Measurements from ENCODE around the gene THOC7.
A peak's percentile ranks its signal among the peaks of the same experiment; 100 is the strongest.

THOC7 gene

DNA sequence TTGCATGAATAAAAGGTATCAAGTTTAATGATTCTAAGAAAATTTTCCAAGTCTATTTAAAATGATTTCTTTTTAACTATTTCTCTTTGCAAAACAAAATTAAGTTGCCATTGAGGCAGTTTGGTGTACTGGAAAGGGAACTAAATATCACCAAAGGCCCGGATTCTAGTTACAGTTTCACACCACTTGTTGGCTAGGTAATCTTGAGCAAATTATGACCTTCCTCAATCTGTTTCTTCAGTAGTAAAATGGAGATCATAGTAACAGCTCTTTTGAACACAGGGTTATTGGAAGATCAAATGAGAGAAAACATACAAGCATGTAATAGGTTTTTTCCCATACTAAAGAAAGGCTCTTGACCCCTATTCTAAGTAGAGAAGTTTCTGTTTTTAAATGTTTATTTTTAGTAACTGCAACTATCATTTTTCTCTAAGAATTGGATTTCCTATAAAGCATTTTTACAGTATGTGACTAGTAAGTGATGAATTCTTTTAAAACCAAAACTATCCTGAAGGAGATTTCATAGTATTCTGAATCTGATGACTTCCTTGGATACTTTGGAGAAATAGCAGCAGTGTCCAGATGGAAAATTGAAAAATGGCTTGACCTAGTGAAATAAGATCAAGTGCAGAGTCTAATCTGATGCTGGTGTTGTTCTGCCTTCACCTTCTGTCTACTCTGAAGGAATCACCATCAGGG is 32.9 kb upstream of the THOC7 start:
- H3K36me3 Mint-ChIP-seq (ENCODE audit: low read depth), result peaks cover 48% of the 10 kb centered on the region
- H3K9me3 Mint-ChIP-seq, result no peaks in the 10 kb centered on the region
- intact Hi-C loops (cut with micrococcal nuclease), result no loop called here
- peaks cover 41% of the 10 kb centered on the region for H3K4me1 Mint-ChIP-seq (ENCODE audit: low read depth)
- no peak overlapping the region for H3K4me3 Mint-ChIP-seq
- no peaks in the 10 kb centered on the region for H3K27me3 Mint-ChIP-seq
- no peak overlapping the region for H3K27ac Mint-ChIP-seq

DNA sequence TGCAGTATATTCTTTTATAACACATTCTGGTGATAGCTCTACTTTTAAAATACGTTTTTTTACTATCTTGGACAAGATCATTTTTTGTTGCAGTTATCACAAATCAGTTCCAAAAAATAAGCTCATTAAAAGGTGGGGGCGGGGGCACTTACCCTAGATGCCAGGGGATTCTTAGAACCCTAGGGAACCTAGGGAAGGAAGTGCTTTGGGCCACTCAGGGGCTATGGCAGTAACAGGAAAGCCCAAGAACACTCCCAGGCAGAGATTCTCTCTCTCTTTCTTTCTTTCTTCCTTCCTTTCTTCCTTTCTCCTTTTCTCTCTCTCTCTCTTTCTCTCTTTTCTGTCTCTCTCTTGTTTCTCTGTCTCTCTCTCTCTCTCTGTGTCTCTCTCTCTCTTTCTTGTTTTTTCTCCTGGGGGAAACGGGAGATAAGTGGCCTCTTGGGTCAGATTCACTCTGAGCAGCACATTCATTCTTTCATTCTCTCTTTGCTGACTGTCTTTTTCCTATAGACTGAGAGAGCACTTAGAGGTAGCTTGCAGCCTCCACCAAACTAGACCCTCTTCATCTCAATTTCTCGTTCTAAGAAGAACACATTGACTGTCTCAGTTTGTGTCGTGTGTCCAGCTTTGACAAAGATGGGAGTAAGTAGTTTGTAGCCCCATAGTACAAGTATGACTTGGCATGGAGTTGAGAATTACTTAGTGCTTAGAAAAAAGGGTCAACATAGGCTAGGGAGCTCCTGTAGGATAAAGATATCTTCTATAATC is 32.0 kb upstream of the THOC7 start:
- Mint-ChIP-seq H3K4me3 (no peak overlapping the region), H3K27me3 (no peaks in the 10 kb centered on the region), H3K27ac (peak overlapping the region; percentile 11), H3K36me3 (ENCODE audit: low read depth) (peaks cover 44% of the 10 kb centered on the region), H3K4me1 (ENCODE audit: low read depth) (peaks cover 34% of the 10 kb centered on the region), H3K9me3 (no peaks in the 10 kb centered on the region)
- intact Hi-C loops (cut with micrococcal nuclease), result no loop called here

DNA sequence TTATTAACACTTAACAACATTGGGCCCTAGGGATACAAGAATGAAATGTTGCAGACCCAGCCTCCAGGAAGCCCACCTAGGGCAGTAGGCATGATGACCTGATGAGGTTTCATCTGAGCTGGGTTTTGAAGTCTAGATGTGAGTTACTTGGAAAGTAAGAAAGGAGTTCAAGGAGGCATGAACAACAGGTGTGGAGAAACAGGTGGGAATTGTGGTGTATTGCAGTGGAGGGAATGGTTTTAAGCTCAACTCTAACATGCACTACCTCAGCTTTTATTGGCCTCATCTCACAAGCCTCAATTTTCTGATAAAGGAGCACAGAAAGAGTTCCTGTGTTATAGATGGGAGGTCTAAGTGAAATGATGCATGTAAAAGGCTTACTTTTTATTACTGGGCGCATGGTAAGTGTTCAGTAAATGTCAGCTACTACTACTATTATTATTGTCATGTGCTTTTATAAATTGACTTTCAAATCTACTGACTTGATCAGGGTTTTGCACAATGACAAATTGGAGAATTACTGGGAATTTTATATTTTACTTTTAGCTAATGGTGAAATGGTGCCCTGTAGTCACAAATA is 29.3 kb upstream of the THOC7 start:
- H3K36me3 Mint-ChIP-seq (ENCODE audit: low read depth), result peaks cover 19% of the 10 kb centered on the region
- peaks cover 24% of the 10 kb centered on the region for H3K4me1 Mint-ChIP-seq (ENCODE audit: low read depth)
- no peak overlapping the region for H3K4me3 Mint-ChIP-seq
- no peaks in the 10 kb centered on the region for H3K27me3 Mint-ChIP-seq
- no peaks in the 10 kb centered on the region for H3K9me3 Mint-ChIP-seq
- no peak overlapping the region for H3K27ac Mint-ChIP-seq
- intact Hi-C loops (cut with micrococcal nuclease), result no loop called here

DNA sequence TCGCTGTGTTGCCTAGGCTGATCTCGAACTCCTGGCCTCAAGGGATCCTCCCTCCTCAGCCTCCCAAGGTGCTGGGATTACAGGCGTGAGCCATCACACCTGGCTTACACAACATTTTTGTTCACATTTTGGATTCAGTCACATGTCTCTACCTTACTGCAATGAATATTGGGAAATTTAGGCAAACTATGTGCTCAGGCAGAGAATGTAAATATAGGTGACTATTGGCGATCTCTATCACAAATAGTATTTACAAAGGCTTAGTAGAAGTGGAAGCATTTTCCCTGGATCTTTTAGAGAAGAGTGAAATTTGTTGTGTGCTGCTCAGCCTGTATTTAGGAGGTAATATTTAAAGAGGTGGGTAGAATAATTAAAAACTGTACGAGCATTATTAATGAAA is 27.9 kb upstream of the THOC7 start:
- H3K27ac Mint-ChIP-seq, result no peak overlapping the region
- H3K9me3 Mint-ChIP-seq, result no peaks in the 10 kb centered on the region
- H3K4me1 Mint-ChIP-seq (ENCODE audit: low read depth), result peaks cover 24% of the 10 kb centered on the region
- peaks cover 14% of the 10 kb centered on the region for H3K36me3 Mint-ChIP-seq (ENCODE audit: low read depth)
- intact Hi-C loops (cut with micrococcal nuclease), result no loop called here
- no peak overlapping the region for H3K4me3 Mint-ChIP-seq
- no peaks in the 10 kb centered on the region for H3K27me3 Mint-ChIP-seq

- Mint-ChIP-seq H3K4me3 (no peak overlapping the region), H3K27ac (no peak overlapping the region), H3K27me3 (no peaks in the 10 kb centered on the region), H3K9me3 (no peaks in the 10 kb centered on the region), H3K4me1 (ENCODE audit: low read depth) (peaks cover 7% of the 10 kb centered on the region), H3K36me3 (ENCODE audit: low read depth) (peaks cover 17% of the 10 kb centered on the region)
- intact Hi-C loops (cut with micrococcal nuclease), result no loop called here
Observed at GRCh38 chr3:63886858-63887257, 23.3 kb upstream of the THOC7 start.

GRCh38 chr3:63880653-63881052 is 17.0 kb upstream of the THOC7 start:
- Mint-ChIP-seq H3K4me1 (ENCODE audit: low read depth) (peaks cover 9% of the 10 kb centered on the region), H3K27ac (peak overlapping the region; percentile 3), H3K27me3 (no peaks in the 10 kb centered on the region), H3K36me3 (ENCODE audit: low read depth) (peaks cover 9% of the 10 kb centered on the region), H3K9me3 (no peaks in the 10 kb centered on the region), H3K4me3 (no peak overlapping the region)
- intact Hi-C loops (cut with micrococcal nuclease), result no loop called here

- no peak overlapping the region for H3K4me3 Mint-ChIP-seq
- H3K9me3 Mint-ChIP-seq, result no peaks in the 10 kb centered on the region
- intact Hi-C loops (cut with micrococcal nuclease), result no loop called here
- no peak overlapping the region for H3K27ac Mint-ChIP-seq
- no peaks in the 10 kb centered on the region for H3K36me3 Mint-ChIP-seq (ENCODE audit: low read depth)
- peaks cover 19% of the 10 kb centered on the region for H3K4me1 Mint-ChIP-seq (ENCODE audit: low read depth)
- no peaks in the 10 kb centered on the region for H3K27me3 Mint-ChIP-seq
Observed at GRCh38 chr3:63878394-63879060, 14.9 kb upstream of the THOC7 start.

DNA sequence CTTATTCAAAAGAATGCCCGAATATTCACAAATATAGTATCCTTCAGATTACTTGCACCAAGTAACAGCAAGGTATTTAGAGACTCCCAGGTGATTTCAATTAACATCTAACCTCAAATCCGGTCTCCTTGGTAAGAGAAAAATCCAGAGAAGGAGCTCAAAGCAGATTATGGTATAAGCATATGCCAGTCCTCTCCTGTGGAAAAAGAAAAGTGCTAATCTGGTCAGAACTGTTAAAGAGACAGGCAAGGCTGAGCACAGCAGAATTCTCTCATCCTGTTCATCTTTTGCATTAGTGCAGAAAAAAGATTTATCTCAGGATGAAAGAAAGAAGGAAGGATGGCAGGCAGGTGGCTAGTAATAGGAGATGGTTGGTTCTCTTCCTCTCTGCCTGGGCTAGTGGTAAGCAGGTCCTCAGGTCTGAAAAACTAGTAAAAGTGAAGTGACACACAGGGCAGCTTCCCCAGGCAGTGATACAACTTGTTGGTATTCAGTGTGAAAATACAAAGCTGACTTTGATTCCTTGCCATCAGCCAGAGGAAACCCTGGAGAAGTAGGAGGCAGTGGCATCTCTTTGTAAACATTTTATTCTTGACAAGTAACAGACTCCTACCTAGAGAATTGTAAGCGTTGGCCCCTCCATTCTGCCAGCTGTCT is 14.3 kb upstream of the THOC7 start:
- no peak overlapping the region for H3K27ac Mint-ChIP-seq
- intact Hi-C loops (cut with micrococcal nuclease), result no loop called here
- H3K4me1 Mint-ChIP-seq (ENCODE audit: low read depth), result peaks cover 20% of the 10 kb centered on the region
- no peaks in the 10 kb centered on the region for H3K36me3 Mint-ChIP-seq (ENCODE audit: low read depth)
- H3K27me3 Mint-ChIP-seq, result no peaks in the 10 kb centered on the region
- no peaks in the 10 kb centered on the region for H3K9me3 Mint-ChIP-seq
- H3K4me3 Mint-ChIP-seq, result no peak overlapping the region

DNA sequence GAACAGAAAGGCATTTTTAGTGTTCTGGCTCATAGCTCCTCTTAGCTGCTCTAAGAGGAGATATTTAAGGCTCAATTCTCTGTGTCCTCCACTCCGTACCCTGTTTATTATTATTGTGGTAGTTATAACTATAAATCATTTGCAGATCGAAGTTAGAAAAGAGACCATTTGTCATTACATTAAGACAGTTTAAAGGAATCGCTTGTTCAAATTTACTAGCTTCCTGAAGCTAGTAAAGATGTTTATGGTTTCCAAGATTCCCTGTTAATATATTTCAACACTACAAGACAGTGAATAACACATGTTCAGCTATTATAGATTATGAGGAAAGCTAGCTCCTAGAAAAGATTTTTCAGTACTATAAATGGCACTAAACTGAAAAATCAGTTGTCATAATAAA is 12.7 kb upstream of the THOC7 start:
- H3K4me1 Mint-ChIP-seq (ENCODE audit: low read depth), result peaks cover 20% of the 10 kb centered on the region
- intact Hi-C loops (cut with micrococcal nuclease), result no loop called here
- H3K27me3 Mint-ChIP-seq, result no peaks in the 10 kb centered on the region
- H3K36me3 Mint-ChIP-seq (ENCODE audit: low read depth), result no peaks in the 10 kb centered on the region
- H3K4me3 Mint-ChIP-seq, result no peak overlapping the region
- no peak overlapping the region for H3K27ac Mint-ChIP-seq
- H3K9me3 Mint-ChIP-seq, result no peaks in the 10 kb centered on the region

DNA sequence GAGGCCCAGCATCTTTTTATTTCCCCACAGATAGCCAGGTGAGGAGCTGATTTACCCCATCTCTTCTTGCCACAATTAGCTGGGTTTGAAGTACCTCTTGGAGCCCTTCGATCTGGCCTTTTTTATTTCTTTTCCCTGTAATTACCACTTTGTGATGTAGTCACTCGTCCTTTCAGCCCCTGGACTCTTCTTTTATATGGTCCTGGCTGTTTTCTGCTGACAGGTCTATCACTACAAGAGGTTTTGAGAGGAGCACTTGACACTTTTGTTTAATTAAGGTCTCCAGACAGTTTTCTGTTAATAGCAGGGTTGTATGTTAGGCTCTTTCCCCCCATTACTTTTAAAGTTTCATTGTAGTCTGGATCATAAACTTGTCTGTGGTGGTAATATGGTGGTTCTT is 11.9 kb upstream of the THOC7 start:
- no peaks in the 10 kb centered on the region for H3K9me3 Mint-ChIP-seq
- H3K27me3 Mint-ChIP-seq, result no peaks in the 10 kb centered on the region
- peaks cover 23% of the 10 kb centered on the region for H3K4me1 Mint-ChIP-seq (ENCODE audit: low read depth)
- no peaks in the 10 kb centered on the region for H3K36me3 Mint-ChIP-seq (ENCODE audit: low read depth)
- intact Hi-C loops (cut with micrococcal nuclease), result no loop called here
- H3K4me3 Mint-ChIP-seq, result no peak overlapping the region
- H3K27ac Mint-ChIP-seq, result no peak overlapping the region

- Mint-ChIP-seq H3K36me3 (ENCODE audit: low read depth) (no peaks in the 10 kb centered on the region), H3K9me3 (no peaks in the 10 kb centered on the region), H3K27me3 (no peaks in the 10 kb centered on the region), H3K27ac (no peak overlapping the region), H3K4me1 (ENCODE audit: low read depth) (peaks cover 22% of the 10 kb centered on the region), H3K4me3 (no peak overlapping the region)
- intact Hi-C loops (cut with micrococcal nuclease), result no loop called here
Observed at GRCh38 chr3:63874769-63875168, 11.2 kb upstream of the THOC7 start.

GRCh38 chr3:63872135-63872924 is 8.7 kb upstream of the THOC7 start:
- no peaks in the 10 kb centered on the region for H3K27me3 Mint-ChIP-seq
- no peak overlapping the region for H3K27ac Mint-ChIP-seq
- no peaks in the 10 kb centered on the region for H3K9me3 Mint-ChIP-seq
- intact Hi-C loops (cut with micrococcal nuclease), result no loop called here
- peaks cover 22% of the 10 kb centered on the region for H3K4me1 Mint-ChIP-seq (ENCODE audit: low read depth)
- H3K4me3 Mint-ChIP-seq, result no peak overlapping the region
- peaks cover 2% of the 10 kb centered on the region for H3K36me3 Mint-ChIP-seq (ENCODE audit: low read depth)

DNA sequence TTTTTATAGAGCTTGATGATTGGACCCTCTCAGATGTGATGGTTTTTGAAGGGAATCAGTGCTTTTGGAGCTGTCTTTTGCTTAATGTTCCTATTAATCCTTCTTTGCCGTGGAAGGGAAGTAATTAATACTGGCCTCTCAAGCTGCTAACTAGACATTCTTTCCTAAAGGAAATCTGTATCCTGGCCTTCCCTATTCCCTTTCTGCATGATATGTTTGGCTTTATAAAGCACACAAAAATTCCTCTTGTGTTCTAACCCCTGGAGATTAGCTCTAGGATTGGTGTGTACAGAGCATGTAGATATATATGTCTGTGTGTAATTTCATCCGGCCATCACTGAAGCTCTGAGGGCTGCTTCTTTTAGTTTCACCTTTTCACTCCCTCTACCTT is 7.0 kb upstream of the THOC7 start:
- H3K4me1 Mint-ChIP-seq (ENCODE audit: low read depth), result peaks cover 26% of the 10 kb centered on the region
- intact Hi-C loops (cut with micrococcal nuclease), result no loop called here
- H3K36me3 Mint-ChIP-seq (ENCODE audit: low read depth), result peaks cover 14% of the 10 kb centered on the region
- H3K9me3 Mint-ChIP-seq, result no peaks in the 10 kb centered on the region
- H3K4me3 Mint-ChIP-seq, result no peak overlapping the region
- no peak overlapping the region for H3K27ac Mint-ChIP-seq
- no peaks in the 10 kb centered on the region for H3K27me3 Mint-ChIP-seq
